ENCODE results near the gene METRNL.

The METRNL gene

GRCh38 chr17:83067718-83068261 is 11.6 kb upstream of the METRNL start:
- no peak for DNase-seq

DNA sequence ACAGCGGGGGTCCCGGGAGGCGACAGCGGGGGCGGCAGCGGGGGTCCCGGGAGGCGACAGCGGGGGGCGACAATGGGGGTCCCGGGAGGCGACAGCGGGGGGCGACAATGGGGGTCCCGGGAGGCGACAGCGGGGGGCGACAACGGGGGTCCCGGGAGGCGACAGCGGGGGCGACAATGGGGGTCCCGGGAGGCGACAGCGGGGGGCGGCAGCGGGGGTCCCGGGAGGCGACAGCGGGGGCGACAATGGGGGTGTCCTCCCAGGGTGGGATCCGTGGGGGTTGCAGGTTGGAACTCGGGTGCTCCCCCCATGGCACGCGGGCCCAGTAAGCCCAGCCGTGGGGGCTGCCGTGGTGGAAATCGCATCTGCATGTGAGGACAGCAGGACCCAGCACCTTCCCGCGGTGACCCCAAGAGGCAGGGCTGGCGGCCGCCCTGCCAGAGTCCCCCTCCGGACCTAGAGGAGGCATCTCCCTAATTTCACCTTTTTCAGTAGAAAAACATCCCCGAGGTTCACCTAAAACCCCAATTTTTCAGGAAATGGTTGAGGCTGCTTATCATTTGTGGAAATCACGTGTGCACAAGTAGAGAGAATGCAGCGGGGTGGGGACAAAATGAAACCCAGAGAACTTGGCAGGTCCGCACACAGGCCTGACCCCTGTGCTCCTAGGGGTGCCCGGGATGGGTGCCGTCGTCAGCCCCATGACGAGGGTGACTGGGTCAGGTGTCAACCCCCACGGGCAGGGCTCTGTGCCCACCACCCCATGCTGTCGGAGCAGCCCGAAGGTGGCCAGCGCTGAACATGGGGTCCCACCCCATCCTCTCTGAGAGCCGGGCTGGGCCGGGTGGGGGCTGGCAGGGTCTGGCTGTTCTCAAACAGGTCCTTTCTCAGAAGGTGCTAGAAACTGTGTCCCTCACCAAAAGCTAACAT is 10.5 kb upstream of the METRNL start:
- no peak for DNase-seq

- no peak for DNase-seq
Observed at GRCh38 chr17:83069571-83069906, 9.9 kb upstream of the METRNL start.

GRCh38 chr17:83069931-83070742 is 9.3 kb upstream of the METRNL start:
- DNase-seq: no peak

DNA sequence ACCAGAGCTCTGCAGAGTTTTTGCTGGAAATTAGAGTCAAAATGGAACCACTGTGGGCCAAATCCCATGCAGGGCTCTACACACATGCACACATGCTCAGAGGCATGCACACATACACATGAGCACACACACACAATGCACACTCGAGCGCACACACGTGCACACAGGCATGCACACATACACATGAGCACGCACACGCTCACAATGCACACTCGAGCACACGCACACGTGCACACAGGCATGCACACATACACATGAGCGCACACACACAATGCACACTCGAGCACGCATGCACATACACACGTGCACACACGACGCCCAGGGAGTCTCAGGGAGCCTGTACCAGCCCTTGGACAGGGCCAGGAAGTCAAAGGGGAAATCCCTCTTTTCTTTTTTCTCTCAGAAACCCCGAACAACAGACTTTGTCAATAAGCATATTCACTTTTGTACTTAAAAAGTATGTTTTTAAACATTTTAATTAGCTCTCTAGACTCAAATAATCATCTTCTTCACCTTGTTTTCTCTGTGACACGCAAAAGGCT is 8.5 kb upstream of the METRNL start:
- DNase-seq: no peak

DNA sequence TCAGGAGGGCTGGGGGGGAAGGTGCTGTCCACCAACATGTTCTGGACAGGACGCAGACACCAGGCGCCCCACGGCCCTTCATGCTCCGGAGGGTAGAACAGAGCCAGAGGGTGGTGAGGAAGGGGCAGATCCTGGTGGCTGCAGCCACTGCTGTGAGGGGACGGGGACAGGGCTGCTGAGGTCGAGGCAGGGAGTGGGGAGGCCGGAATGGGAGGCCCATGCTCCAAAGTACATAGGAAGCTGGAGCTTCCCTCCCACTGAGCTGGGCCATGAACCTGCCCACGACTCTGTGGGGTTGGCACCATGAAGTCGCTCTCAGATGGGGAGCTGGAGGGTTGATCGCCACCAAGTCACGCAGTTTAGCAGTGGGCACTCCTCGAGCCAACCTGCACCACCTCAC is 8.0 kb upstream of the METRNL start:
- no peak for DNase-seq

GRCh38 chr17:83071966-83072562 is 7.3 kb upstream of the METRNL start:
- DNase-seq: no peak

DNA sequence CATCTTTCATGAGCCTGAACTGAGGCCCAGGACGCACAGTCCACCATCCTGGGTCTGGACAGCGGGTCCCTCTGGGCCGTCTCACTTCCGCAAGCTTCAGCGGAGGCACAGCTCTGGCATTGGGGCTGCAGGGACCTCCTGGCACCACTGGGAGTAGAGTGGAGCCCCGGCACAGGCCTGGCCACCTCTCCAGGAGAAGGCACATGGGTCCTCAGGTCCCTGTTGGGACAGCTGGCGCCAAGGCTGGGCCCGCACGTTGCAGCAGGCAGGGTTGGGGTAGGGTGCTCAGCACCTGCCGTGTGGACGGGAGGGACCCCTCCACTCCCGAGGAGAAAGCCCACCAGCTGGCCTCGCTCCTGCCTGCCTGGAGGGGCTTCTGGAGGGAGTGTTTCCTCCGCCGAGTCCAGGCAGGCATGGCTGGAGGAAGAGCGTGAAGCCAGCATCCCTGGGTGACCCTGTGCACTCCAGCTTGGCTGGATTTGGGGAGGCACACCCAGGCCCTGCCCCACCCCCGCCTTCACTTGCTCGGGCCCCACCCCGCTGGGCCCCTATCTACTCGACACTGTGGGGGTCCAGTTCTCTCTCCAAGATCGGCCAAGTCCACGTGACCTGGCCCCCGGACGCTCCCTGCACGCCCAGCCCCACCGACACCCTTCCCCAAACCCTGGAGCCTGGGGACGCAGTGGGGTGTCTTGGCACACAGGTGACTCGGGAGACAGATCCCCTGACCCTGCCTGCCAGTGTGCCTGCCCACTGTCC is 6.6 kb upstream of the METRNL start:
- DNase-seq: no peak

DNA sequence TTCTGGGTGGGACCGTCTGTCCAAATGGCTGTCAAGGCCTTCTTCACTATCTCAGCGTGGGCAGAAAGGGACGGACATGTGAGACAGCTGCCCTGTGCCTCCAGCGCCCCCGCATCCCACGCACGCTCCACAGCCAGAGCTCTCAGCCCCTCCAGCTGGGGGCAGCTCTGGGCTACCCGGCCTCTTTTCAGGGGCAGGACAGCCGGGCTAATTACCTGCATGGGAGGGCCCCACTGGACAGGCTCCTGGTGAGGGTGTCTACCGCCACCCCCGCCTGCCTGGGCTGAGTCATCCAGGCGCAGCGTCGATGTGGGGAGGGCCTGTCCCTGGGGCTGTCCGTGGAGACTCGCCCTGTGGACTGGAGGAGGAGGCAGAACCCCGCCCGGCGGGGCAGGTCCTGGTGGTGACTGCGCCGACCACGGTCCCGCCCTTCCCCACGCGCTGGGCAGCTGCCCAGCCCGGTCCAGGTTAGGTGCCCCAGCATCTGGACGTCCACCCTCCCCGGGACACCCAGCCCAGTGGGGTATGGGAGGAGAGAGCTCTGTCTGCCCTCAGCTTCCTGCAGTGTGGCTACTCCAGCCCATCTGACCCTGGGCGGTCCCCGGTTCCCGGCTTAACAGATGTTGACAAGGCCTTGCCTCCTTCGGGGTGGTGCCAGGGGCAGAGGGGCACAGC is 5.9 kb upstream of the METRNL start:
- no peak for DNase-seq

GRCh38 chr17:83074486-83075223 is 4.8 kb upstream of the METRNL start:
- no peak for DNase-seq

GRCh38 chr17:83075270-83075880 is 4.0 kb upstream of the METRNL start:
- DNase-seq: no peak

DNA sequence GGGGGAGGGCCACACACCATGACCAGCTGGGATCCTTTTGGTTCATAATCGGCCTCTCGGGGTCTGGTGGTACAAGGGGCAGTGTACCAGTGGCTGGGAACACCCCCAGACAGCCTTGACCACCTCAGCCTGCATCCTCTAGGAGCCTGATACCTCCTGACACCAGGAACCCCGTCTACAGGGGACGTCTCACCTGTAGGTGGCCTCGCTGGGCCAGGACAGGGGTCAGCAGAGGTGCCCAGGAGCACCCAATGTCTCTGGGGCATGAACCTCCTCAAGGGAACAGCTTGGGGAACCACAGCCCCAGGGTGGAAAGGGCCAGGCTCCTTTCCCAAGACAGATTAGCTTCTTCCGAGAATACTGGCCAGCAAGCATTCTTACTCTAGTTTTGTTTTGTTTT is 2.5 kb upstream of the METRNL start:
- DNase-seq: no peak

- DNase-seq: no peak
Observed at GRCh38 chr17:83077411-83077810, 2.0 kb upstream of the METRNL start.

DNA sequence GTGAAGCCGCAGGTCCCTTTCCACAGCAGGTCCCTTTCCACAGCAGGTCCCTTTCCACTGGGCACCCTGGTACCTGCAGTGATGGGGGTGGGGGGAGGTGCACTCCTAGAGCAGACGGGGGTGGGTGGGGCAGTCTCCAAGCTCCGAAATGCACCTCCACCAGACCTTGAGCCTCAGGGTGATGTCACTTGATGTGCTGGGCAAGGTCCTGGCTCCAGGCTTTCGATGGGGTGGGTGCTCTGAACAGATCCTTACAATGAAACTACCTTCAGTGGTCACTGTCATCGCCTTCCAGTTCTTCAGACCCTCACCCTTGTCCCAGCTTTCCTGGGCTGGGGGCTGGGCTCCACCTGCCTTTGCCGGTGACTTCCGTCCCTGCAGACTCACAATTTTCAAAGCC is 1.5 kb upstream of the METRNL start:
- no peak for DNase-seq

DNA sequence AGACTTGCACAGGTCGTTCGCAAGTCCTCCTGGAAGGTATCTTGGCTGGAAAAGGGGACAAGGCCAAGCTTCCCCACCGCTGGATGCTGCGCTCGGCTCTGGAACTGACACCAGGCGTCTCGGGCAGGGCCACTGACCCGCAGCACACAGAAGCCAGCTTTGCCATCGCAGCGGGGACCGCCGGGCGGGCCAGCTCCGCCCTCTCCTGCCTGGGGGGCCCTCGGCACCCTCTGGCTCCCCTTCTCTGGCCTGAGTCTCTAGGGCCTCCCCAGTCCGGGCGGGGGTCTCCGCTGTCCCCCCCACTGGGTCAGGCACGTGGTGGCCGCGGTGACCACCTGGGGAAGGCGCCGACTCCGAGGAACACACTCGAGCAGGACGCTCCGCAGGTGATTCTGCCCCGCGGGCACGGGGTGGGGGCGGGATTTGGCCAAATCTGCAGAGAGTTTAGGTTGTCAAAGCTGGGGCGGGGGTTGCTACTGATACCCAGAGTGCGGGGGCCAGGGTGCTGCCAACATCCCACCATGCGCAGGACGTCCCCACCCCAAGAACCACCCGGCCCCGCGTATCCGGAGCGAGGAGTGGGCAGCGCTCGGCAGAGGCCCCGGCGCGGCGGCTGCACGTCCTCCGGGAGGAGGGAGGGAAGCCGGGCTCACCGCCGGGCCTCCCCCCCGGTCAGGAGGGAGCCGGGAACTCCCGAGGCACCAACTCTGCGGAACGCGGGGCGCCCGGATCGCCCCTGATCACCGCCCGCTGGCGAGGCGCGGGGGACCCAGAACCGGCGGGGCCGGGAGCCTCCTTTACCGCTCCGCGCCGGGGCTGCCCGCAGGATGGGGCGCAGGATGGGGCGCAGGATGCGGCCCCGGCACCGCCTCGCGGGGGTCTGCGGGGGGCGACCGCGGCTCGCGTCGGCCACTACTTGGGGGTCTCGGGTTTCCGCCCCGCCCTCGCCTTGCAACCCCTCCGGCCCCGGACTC is 744 bp upstream of the METRNL start:
- DNase-seq: no peak

DNA sequence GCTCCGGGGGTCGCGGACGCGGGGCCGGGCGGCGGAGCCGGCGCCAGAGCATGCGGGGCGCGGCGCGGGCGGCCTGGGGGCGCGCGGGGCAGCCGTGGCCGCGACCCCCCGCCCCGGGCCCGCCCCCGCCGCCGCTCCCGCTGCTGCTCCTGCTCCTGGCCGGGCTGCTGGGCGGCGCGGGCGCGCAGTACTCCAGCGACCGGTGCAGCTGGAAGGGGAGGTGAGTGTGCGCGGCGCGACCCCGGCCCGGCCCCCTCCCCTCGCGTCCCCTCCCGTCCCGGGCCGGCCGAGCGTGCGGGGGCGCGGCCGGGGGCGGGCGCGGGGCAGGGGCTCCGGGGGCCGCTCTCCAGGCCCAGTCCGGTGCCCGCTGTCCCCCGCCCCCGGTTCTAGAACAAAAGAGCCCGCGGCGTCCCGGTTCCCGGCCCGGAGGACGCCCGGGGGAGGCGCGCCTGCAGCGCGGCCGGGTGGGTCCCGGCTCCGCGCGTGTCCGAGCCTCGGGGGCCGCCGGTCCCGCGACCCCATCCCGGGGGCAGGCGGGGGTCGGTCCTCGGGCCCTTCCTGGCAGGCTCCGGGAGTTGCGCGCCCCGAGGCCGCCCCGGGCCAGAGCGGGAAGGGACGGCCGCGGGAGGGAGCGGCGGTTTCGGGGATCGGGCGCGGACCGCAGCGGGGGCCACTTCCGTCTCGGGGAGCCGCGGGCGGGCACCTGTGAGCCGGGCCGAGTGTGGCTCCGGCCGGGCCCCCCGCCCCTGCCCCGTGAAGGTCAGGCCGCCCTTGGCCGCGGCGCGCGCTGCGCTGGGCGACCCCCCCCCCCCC is 563 bp downstream of the METRNL start:
- no peak for DNase-seq

GRCh38 chr17:83080579-83080857 is 1.1 kb downstream of the METRNL start:
- no peak for DNase-seq

DNA sequence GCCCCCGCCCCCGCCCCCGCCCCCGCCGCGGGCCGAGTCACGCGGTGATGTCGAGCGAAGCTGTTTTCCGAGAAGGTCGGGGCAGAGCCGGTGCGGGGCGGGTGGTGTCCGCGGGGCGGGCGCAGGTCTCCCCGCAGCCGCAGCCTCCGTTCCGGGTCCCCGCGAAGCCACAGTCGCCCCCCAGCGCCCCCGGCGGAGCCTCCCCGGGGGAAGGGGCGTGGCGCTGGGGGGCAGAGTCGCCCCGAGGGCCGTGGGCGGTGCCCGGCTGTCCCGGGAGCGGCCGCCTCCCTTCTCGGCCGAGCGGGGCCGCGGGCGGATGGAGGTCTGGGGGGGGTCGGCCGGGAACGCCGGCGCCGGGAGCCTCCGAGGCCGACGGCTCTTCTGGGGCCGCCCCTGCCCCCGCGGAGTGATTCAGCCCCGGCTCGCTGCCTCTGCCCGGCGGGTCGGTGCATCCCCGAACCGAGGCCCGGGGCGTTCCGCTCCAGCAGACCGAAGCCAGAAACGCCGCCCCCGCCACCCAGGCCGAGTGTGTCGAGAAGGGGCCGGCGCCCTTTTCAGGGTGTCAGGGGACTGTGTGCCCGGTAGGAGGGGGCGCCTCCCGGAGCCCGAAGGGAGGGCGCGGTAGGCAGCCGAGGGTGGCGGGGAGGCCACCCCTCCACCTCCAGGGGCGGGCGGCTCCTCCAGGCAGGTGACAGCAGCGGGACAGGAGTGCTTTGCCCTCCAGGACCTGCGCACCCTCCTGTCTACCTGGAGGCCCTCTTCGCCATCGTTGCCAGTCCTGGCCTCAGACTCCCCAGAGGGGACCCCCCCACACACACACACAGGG is 1.7 kb downstream of the METRNL start:
- DNase-seq: no peak

Data from cortex of kidney (tissue), 1 donor.